Osteoblast (primary cell): Measurements from ENCODE around the gene GOLGA8B. TPM values are rescaled to one million over a fixed set of nuclear protein-coding genes. Genes with fewer than 3 reads are reported as not detected.
"Not testable (repeated sequence)": the region's sequence is repeated elsewhere in the genome, so short reads cannot be mapped to it uniquely, and the experiment has no call there.

Experiments
- DNase-seq: peaks from one replicate; pipeline ENCODE4 v3.0.0; 2011; ENCODE audit warnings: low spot score, mixed read lengths; ENCODE audit not compliant: insufficient read length; ENCODE audit errors: missing footprints
- H2AFZ ChIP-seq: 2 replicates; pipeline ENCODE4 v1.6.0; 2011; ENCODE audit warnings: mild to moderate bottlenecking, low read length
- H3K27ac ChIP-seq: 2 replicates; pipeline ENCODE4 v1.5.1; 2011; ENCODE audit warnings: mild to moderate bottlenecking, low read depth, low read length, moderate library complexity
- H3K27me3 ChIP-seq: 2 replicates; pipeline ENCODE4 v1.6.0; 2012; ENCODE audit warnings: mild to moderate bottlenecking, control low read depth, inconsistent platforms, low read length, moderate library complexity; ENCODE audit not compliant: insufficient read depth
- H3K36me3 ChIP-seq: 2 replicates; pipeline ENCODE4 v1.5.1; 2011; ENCODE audit warnings: mild to moderate bottlenecking, low read length, control low read depth, moderate library complexity; ENCODE audit not compliant: insufficient read depth
- H3K4me1 ChIP-seq: 2 replicates; pipeline ENCODE4 v1.5.1; 2011; ENCODE audit warnings: mild to moderate bottlenecking, low read length, control low read depth, moderate library complexity; ENCODE audit not compliant: insufficient read depth
- H3K4me2 ChIP-seq: 2 replicates; pipeline ENCODE4 v1.6.0; 2011; ENCODE audit warnings: mild to moderate bottlenecking, low read length; ENCODE audit not compliant: insufficient read depth
- H3K4me3 ChIP-seq: fragments of 200-600 bp; sonication (generic); 3 replicates; pipeline ENCODE4 v1.5.1; 2012; ENCODE audit warnings: mild to moderate bottlenecking, low read length, inconsistent platforms; ENCODE audit not compliant: insufficient read depth
- H3K79me2 ChIP-seq: 2 replicates; pipeline ENCODE4 v1.6.0; 2012; ENCODE audit warnings: mild to moderate bottlenecking, low read length, control low read depth, inconsistent platforms; ENCODE audit not compliant: insufficient read depth
- H3K9me3 ChIP-seq: 2 replicates; pipeline ENCODE4 v1.5.1; 2011; ENCODE audit warnings: low read depth, low read length, control low read depth
- H4K20me1 ChIP-seq: 2 replicates; pipeline ENCODE4 v1.6.0; 2012; ENCODE audit warnings: mild to moderate bottlenecking, low read length, control low read depth; ENCODE audit not compliant: insufficient read depth
- total RNA-seq: library from RNA; depleted of rRNA; stranded (reverse); fragments of >200 nt; gene quantifications from 2 replicates; pipeline ENCODE4 v1.2.3, GENCODE V29; 2012
- TF ChIP-seq, protein P1 (sequence below): IDR thresholded peaks from 2 replicates; pipeline ENCODE4 v1.5.1; 2011; ENCODE audit warnings: mild to moderate bottlenecking, low read depth, low read length, moderate library complexity; ENCODE audit errors: extremely low read depth

The GOLGA8B gene
- total RNA-seq, 1 donor, result 57.2 TPM

DNA sequence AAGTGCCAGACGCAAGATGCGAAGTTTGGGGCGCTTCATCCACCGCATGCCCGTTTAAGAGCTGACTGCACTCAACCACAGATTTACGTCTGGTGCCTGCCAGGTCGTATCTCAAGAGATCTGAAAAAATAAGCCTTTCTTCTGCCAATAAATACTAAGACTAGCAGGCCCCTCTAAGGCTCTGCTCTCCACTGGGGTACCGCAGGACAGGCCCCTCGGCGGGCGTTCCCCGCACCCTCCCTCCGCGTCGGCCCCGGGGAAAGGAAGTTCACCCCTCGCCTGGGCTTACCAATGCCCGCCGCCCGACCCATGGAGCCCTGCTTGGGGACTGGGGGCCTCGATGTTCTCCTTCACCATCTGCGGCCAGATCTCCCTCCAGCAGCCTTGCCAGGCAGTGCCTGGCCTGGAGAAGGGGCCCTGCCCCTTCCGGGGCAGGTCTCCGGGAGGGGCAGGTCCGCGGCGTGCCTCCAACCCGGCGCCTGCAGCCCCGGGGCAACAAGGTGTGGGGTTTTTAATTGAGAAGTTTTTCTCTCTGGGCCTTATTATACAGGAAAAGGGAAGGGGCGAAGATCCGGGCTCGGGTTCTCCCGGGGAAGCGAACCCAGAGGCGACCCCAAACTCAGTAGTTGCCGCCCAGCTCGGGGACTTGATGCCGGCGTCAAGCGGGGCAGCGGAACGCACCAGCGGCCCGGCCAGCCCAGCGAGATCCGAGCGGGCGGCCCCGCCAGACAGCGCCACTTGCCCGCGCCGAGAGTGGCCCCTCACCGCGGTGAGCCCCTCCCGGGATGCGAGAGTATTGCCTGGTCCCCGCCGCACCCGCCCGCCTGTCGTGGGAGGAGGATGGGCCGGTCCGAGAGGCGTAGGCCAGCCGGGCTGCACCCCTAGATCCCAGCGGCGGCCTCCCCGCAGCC, 735 bp downstream of the GOLGA8B start:
- H3K79me2 ChIP-seq, result peaks cover 21% of the 10 kb centered on the region
- H4K20me1 ChIP-seq, result no peaks in the 10 kb centered on the region
- peak overlapping the region; percentile 82 for H2AFZ ChIP-seq
- no peaks in the 10 kb centered on the region for H3K9me3 ChIP-seq
- peak overlapping the region; percentile 87 for H3K4me2 ChIP-seq
- H3K27me3 ChIP-seq, result no peaks in the 10 kb centered on the region
- TF ChIP-seq, protein P1, sequence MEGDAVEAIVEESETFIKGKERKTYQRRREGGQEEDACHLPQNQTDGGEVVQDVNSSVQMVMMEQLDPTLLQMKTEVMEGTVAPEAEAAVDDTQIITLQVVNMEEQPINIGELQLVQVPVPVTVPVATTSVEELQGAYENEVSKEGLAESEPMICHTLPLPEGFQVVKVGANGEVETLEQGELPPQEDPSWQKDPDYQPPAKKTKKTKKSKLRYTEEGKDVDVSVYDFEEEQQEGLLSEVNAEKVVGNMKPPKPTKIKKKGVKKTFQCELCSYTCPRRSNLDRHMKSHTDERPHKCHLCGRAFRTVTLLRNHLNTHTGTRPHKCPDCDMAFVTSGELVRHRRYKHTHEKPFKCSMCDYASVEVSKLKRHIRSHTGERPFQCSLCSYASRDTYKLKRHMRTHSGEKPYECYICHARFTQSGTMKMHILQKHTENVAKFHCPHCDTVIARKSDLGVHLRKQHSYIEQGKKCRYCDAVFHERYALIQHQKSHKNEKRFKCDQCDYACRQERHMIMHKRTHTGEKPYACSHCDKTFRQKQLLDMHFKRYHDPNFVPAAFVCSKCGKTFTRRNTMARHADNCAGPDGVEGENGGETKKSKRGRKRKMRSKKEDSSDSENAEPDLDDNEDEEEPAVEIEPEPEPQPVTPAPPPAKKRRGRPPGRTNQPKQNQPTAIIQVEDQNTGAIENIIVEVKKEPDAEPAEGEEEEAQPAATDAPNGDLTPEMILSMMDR, result no peak
- no peak overlapping the region for H3K27ac ChIP-seq
- H3K4me1 ChIP-seq, result peaks cover 4% of the 10 kb centered on the region
- peak overlapping the region; percentile 82 for H3K4me3 ChIP-seq
- no peaks in the 10 kb centered on the region for H3K36me3 ChIP-seq
- DNase-seq, result peak; percentile 91

DNA sequence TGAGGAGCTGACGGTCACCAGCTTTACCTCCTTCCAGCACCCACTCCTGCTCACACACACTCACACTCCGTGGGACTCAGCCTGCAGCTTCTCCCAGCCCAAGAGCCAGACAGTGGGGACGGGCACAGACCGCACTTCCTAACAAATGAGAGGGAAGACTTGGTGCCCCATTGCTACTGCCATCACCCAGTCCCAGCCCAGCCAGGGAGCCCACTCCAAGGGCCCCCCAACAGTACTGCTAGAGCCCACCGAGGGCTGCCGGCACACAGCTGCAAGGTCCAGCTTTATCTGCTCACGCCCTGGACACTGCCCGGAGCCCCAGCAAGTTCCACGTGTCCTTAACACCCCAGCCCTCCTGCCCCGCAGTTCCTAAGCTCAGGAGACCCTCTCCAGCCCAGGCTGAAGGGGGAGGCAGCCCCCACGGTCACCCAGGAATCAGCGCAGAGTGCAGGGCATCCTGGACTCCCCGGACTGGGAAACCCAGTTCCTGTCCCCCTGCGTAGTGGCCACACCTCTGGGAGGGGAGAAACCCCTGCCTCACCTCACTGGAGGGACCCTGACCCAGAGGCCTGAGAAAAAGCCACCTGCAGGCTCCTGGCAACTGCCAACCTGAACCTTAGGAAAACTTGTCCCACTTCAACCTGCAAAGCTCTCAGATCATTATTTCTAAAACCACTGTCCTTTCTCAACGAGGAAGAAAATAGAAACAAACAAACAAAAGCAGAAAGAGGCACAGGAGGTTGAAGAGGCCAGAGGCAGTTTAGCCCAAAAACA, 1.6 kb downstream of the GOLGA8B start:
- H3K27ac ChIP-seq, H3K36me3 ChIP-seq, H3K27me3 ChIP-seq, H3K9me3 ChIP-seq, H3K4me1 ChIP-seq, H4K20me1 ChIP-seq, DNase-seq: not testable (repeated sequence)
- Histone ChIP-seq H3K4me2 (peak overlapping the region; percentile 87), H2AFZ (peak overlapping the region; percentile 82), H3K4me3 (peak overlapping the region; percentile 82), H3K79me2 (peaks cover 21% of the 10 kb centered on the region)

DNA sequence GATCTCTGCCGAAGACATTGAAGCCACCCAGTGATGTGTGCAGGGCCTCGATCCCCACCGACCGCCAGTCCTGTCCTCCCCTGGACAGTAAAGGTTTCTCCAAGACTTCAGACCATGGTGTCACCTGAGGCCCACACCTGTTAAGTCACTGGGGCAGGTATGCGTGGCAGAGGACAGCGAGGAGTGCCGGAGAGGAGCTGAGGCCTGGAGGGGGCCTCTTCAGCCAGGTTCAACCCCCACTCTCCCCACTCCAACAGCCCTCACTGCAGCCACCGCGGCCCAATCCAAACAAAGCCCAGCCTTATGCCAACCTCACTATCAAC, 2.4 kb downstream of the GOLGA8B start:
- TF ChIP-seq, protein P1, result no peak
- H3K79me2 ChIP-seq, result peaks cover 26% of the 10 kb centered on the region
- H3K4me3 ChIP-seq, result no peak overlapping the region
- H4K20me1 ChIP-seq, result peaks cover 5% of the 10 kb centered on the region
- peak; percentile 42 for DNase-seq
- H2AFZ ChIP-seq, result no peak overlapping the region
- H3K27ac ChIP-seq, result no peak overlapping the region
- H3K9me3 ChIP-seq, result no peaks in the 10 kb centered on the region
- H3K27me3 ChIP-seq, result no peaks in the 10 kb centered on the region
- no peaks in the 10 kb centered on the region for H3K36me3 ChIP-seq
- H3K4me1 ChIP-seq, result peaks cover 4% of the 10 kb centered on the region
- no peak overlapping the region for H3K4me2 ChIP-seq

DNA sequence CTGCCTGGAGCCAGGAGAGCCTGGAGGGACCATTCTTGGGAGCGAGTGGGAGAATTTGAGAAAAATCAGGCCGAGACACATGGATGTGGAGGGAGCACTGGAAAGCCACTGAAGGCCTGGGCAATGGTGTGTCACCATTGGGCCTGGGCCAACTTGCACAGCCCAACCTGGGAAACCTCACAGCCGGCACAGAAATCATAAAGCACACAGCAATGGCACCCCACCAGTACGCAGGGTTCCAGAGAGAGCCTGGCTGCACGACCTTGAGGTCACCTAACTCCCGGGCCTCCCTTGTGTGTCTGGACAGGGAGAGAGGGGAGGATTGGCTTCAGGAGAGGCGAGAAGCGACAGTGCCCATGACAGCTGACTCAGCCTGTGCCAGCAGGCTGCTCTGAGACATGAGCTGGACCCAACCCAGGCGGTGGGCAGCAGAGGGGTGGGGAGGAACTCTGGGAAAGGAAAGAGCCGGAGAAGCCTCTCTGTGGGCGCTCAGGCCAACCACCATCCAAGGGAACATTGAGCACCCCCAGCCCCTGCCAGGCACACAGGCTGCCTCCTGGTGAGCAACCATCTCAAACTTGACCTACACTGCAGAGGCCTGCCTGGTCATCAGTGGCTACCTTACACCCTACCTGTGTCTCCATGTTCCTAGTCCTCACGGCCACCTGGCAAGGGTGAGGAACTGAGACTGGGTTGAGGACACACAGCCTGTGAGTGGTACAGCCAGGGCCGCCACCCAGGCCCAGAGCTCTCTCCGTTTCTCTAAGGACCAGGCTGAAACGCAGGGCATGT, 3.0 kb downstream of the GOLGA8B start:
- DNase-seq, result peak; percentile 75
- not testable (repeated sequence) for H3K36me3 ChIP-seq, H3K27ac ChIP-seq, H3K4me3 ChIP-seq, H3K27me3 ChIP-seq, H4K20me1 ChIP-seq, H3K9me3 ChIP-seq, H3K4me1 ChIP-seq, H3K4me2 ChIP-seq, H2AFZ ChIP-seq
- peaks cover 30% of the 10 kb centered on the region for H3K79me2 ChIP-seq
